Heart right ventricle (tissue), 16 donors: ENCODE measurements around the gene SPOCD1. TPM values are rescaled to one million over a fixed set of nuclear protein-coding genes. Genes with fewer than 3 reads are reported as not detected.

Experiments
- ATAC-seq, 8 donors: fragments of 200-7000 bp; cut with Tn5 transposase; one replicate each; pipeline ENCODE4 v1.9.1; 2020; ENCODE audit warnings: mild to moderate bottlenecking in 8 of 8, moderate library complexity in 8 of 8, moderate number of reproducible peaks in 1 of 8
- DNase-seq, 2 donors: peaks; one replicate each; pipeline ENCODE4 v3.0.0-alpha.2; 2020
- H3K27ac ChIP-seq, 10 donors: fragments of 200-600 bp; sonication (generic) in 2 of 10; one replicate each; pipeline versions ENCODE4 v1.5.0 to v1.8.0; 2020 to 2022; ENCODE audit warnings: mild to moderate bottlenecking in 3 of 10
- H3K27me3 ChIP-seq, 7 donors: fragments of 200-600 bp; one replicate each; pipeline ENCODE4 v1.8.0; 2021 to 2022; ENCODE audit warnings: mild to moderate bottlenecking in 2 of 7
- H3K36me3 ChIP-seq, 9 donors: fragments of 200-600 bp; sonication (generic) in 1 of 9; one replicate each; pipeline versions ENCODE4 v1.5.0 to v1.8.0; 2020 to 2022; ENCODE audit warnings: mild to moderate bottlenecking in 2 of 9
- H3K4me1 ChIP-seq, 9 donors: fragments of 200-600 bp; sonication (generic) in 1 of 9; one replicate each; pipeline versions ENCODE4 v1.5.0 to v1.8.0; 2020 to 2022; ENCODE audit warnings: mild to moderate bottlenecking in 4 of 9
- H3K4me3 ChIP-seq, 10 donors: fragments of 200-600 bp; sonication (generic) in 2 of 10; one replicate each; pipeline versions ENCODE4 v1.5.0 to v1.8.0; 2020 to 2022; ENCODE audit warnings: mild to moderate bottlenecking in 7 of 10, moderate library complexity in 2 of 10
- H3K9me3 ChIP-seq, 11 donors: fragments of 200-600 bp in 10 of 11; sonication (generic) in 2 of 11; one replicate each; pipeline versions ENCODE4 v1.5.0 to v1.8.0; 2013 to 2022; ENCODE audit warnings: mild to moderate bottlenecking in 2 of 11, control low read depth in 1 of 11, moderate library complexity in 1 of 11
- CTCF ChIP-seq, 9 donors: fragments of 200-600 bp; sonication (generic) in 2 of 9; IDR thresholded peaks; one replicate each; pipeline versions ENCODE4 v1.5.0 to v1.8.0; 2021 to 2022; ENCODE audit warnings: antibody characterized with exemption in 9 of 9, mild to moderate bottlenecking in 5 of 9, moderate library complexity in 1 of 9
- WGBS, 2 donors: extraction: QIAGEN DNeasy Blood & Tissue Kit; methylation state at CpG; one replicate each; pipeline ENCODE4 v1.1.7; 2013; ENCODE audit warnings: inconsistent platforms in 1 of 2; 5-methylcytosine and 5-hydroxymethylcytosine counted together
- intact Hi-C, 10 donors: fragments of 100-400 bp; cut with DNase I; formaldehyde crosslinking; loops; one replicate each; pipeline versions ENCODE4 v1.11.1 to v1.14.2; 2022
- polyA plus RNA-seq, 2 donors: library from polyadenylated mRNA; stranded (reverse); fragments of 200-250 nt; gene quantifications; one replicate each; pipeline ENCODE4 v1.2.3, GENCODE V29; 2013
- total RNA-seq, 10 donors: library from RNA; stranded (reverse); fragmentation: NEBNext Ultra II Directional in 3 of 10; extraction: Animal tissue kit (Norgen Biotek cat#: 25700) in 3 of 10; gene quantifications; one replicate each; pipeline versions ENCODE4 v1.2.1 to v1.2.4, GENCODE V29; 2021 to 2023
- donor health status: Arrhythmogenic right ventricular cardiomyopathy.
- donor health status: ischemic (EF 13 %, LVEDD 7.1; RV severe dilation, severe dysfunction).
- donor health status: healthy with polysubstance abuse.
- donor health status: DM: no; HTN: yes; CAD: no.
- donor health status: DM: no; HTN: no; CAD: no.
- donor health status: ischemic (EF 25% LVEDD 6.9; RV normal size, moderate dysfunction).
- donor health status: ischemic (EF 25% LVEDD 5.7; RV mildly dilated, moderate dysfunction).
- donor health status: healthy.
- donor health status: DM: yes; HTN: yes; CAD: no.
- donor health status: Ischemic cardiomyopathy.
- donor health status: ischemic (EF 35%, LVEDD 5.7; RV mildly dilated, moderate dysfunction).
- donor health status: nonischemic (EF 11% LVEDD 7.7; RV severe dilation, severe dysfunction).
- donor health status: DM: yes; HTN: yes; CAD: no.
- donor health status: PGD.
- donor health status: ischemic (EF 29% LVEDD 5.4; RV normal size, mild dysfunction).
- donor health status: nonischemic (EF 23%, LVEDD 6.1; RV moderate dilation, normal function).

The SPOCD1 gene
- total and polyA plus RNA-seq, 12 donors: 0.12 to 1.2 (median 0.41) TPM; not detected in 8

GRCh38 chr1:31792116-31792515, 23.7 kb downstream of the SPOCD1 start:
- intact Hi-C loops: loop anchor here in 6 of 10 donors (5.0 to 10.0 kb wide), 4 partner anchors 173 to 230 kb away; partner anchors contain the start of gene TINAGL1 (in 1 of the 6)
- Histone ChIP-seq H3K27me3 (peaks cover 0 to 19% (median 13%) of the 10 kb centered on the region in 7 donors), H3K4me1 (peaks cover 0 to 18% (median 8%) of the 10 kb centered on the region in 9 donors), H3K4me3 (no peak overlapping the region), H3K36me3 (no peaks in the 10 kb centered on the region), H3K27ac (no peak overlapping the region), H3K9me3 (no peaks in the 10 kb centered on the region)
- TF ChIP-seq CTCF (IDR thresholded peaks at IDR 0.05): no peak
- WGBS, 2 donors: 89 to 90% methylated on average over 11 of the region's 11 CpGs
- ATAC-seq (no peak), DNase-seq (no peak)

GRCh38 chr1:31791131-31791858, 24.5 kb downstream of the SPOCD1 start:
- peaks cover 0 to 11% (median 5%) of the 10 kb centered on the region in 7 donors for H3K27me3 ChIP-seq
- no peak overlapping the region for H3K4me3 ChIP-seq
- H3K27ac ChIP-seq: no peak overlapping the region
- WGBS, 2 donors: 87 to 88% methylated on average over 13 of the region's 13 CpGs
- DNase-seq (no peak), ATAC-seq (no peak)
- intact Hi-C loops: loop anchor here in 6 of 10 donors (5.0 to 10.0 kb wide), 4 partner anchors 174 to 229 kb away; partner anchors contain the start of gene TINAGL1 (in 1 of the 6)
- no peak for TF ChIP-seq CTCF (IDR thresholded peaks at IDR 0.05)
- H3K4me1 ChIP-seq: peaks cover 0 to 18% (median 8%) of the 10 kb centered on the region in 9 donors
- H3K9me3 ChIP-seq: no peaks in the 10 kb centered on the region
- H3K36me3 ChIP-seq: no peaks in the 10 kb centered on the region

GRCh38 chr1:31790641-31791091, 25.2 kb downstream of the SPOCD1 start:
- intact Hi-C loops: loop anchor here in 6 of 10 donors (5.0 to 10.0 kb wide), 4 partner anchors 174 to 228 kb away; partner anchors contain the start of gene TINAGL1 (in 1 of the 6)
- H3K27me3 ChIP-seq: peaks cover 0 to 9% (median 0%) of the 10 kb centered on the region in 7 donors
- no peaks in the 10 kb centered on the region for H3K36me3 ChIP-seq
- H3K4me1 ChIP-seq: peaks cover 0 to 18% (median 8%) of the 10 kb centered on the region in 9 donors
- no peak overlapping the region for H3K4me3 ChIP-seq
- H3K27ac ChIP-seq: no peak overlapping the region
- ATAC-seq (no peak), DNase-seq (no peak)
- no peak for TF ChIP-seq CTCF (IDR thresholded peaks at IDR 0.05)
- H3K9me3 ChIP-seq: no peaks in the 10 kb centered on the region
- WGBS, 2 donors: 88 to 89% methylated on average over 11 of the region's 11 CpGs

- Histone ChIP-seq H3K9me3 (no peaks in the 10 kb centered on the region), H3K36me3 (no peaks in the 10 kb centered on the region), H3K27me3 (peaks cover 0 to 9% (median 0%) of the 10 kb centered on the region in 7 donors), H3K4me1 (peaks cover 0 to 18% (median 8%) of the 10 kb centered on the region in 9 donors), H3K27ac (no peak overlapping the region), H3K4me3 (no peak overlapping the region)
- intact Hi-C loops: loop anchor here in 6 of 10 donors (5.0 to 10.0 kb wide), 4 partner anchors 175 to 228 kb away; partner anchors contain the start of gene TINAGL1 (in 1 of the 6)
- WGBS, 2 donors: 78 to 82% methylated on average over 3 of the region's 3 CpGs
- TF ChIP-seq CTCF (IDR thresholded peaks at IDR 0.05): no peak
- ATAC-seq (no peak), DNase-seq (no peak)
Measured at GRCh38 chr1:31790140-31790539, 25.7 kb downstream of the SPOCD1 start.
